ENCODE results near the gene HS3ST3A1. TPM values are rescaled to one million over a fixed set of nuclear protein-coding genes. Genes with fewer than 3 reads are reported as not detected.

The HS3ST3A1 gene
- total RNA-seq, 1 donor from 2014 or later: 10.2 TPM

DNA sequence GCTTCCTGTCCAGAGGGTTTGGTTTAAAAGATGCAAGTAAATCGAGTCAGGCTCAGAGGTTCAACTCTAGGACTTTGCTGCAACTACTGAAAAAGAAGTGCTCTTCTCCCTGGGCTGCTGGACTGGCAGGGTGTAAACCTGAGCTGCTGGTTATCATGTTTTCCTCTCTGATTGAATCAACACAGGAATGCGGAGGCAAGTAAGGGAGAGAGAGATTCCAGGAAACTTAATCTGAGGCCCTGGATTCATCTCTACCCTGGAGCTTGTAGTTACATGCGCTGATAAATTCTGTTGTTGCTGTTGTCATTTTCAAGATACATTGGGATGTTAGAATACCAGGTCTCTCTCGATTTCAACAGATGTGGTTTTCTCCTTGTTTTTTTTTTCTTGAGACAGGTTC is 8.2 kb upstream of the HS3ST3A1 start:
- H3K9me3 Mint-ChIP-seq: peaks cover 15% of the 10 kb centered on the region
- peak overlapping the region; percentile 68 for H3K27ac Mint-ChIP-seq
- TF ChIP-seq, protein P1, sequence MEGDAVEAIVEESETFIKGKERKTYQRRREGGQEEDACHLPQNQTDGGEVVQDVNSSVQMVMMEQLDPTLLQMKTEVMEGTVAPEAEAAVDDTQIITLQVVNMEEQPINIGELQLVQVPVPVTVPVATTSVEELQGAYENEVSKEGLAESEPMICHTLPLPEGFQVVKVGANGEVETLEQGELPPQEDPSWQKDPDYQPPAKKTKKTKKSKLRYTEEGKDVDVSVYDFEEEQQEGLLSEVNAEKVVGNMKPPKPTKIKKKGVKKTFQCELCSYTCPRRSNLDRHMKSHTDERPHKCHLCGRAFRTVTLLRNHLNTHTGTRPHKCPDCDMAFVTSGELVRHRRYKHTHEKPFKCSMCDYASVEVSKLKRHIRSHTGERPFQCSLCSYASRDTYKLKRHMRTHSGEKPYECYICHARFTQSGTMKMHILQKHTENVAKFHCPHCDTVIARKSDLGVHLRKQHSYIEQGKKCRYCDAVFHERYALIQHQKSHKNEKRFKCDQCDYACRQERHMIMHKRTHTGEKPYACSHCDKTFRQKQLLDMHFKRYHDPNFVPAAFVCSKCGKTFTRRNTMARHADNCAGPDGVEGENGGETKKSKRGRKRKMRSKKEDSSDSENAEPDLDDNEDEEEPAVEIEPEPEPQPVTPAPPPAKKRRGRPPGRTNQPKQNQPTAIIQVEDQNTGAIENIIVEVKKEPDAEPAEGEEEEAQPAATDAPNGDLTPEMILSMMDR (IDR thresholded peaks at IDR 0.05; ENCODE audit: unreplicated experiment): no peak
- peaks cover 7% of the 10 kb centered on the region for H3K36me3 Mint-ChIP-seq
- peaks cover 15% of the 10 kb centered on the region for H3K27me3 Mint-ChIP-seq (ENCODE audit: low read depth)
- DNase-seq (ENCODE audit: low spot score in 2 of 2, unreplicated experiment in 2 of 2): no peak
- no peak overlapping the region for H3K4me3 Mint-ChIP-seq
- H3K4me1 Mint-ChIP-seq: peaks cover 11% of the 10 kb centered on the region

DNA sequence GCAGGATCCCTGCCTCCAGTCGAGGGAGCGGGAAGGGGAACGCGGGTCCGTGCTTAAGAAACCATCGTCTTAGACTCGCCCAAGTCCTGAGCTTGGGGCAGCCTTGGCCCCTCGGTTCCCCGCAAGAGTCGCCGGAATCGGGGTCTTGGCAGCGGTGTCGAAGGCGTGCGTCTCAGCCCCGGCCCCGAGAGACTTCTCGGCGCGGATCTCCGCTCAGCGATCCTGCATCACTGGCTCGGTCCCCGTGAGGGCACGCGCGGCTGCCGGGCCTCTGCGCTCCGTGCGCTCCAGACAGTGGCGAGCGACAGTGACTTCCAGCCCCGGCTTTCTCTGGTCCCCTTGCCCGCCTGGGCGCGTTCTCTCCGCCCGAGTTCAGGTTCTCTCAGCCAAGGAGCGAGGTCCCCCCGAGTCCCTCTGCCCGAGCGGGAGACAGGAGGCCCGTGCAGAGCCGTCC is 380 bp downstream of the HS3ST3A1 start:
- DNase-seq (ENCODE audit: low spot score in 2 of 2, unreplicated experiment in 2 of 2): no peak
- H3K36me3 Mint-ChIP-seq: no peaks in the 10 kb centered on the region
- H3K27ac Mint-ChIP-seq: no peak overlapping the region
- no peaks in the 10 kb centered on the region for H3K9me3 Mint-ChIP-seq
- peaks cover 54% of the 10 kb centered on the region for H3K27me3 Mint-ChIP-seq (ENCODE audit: low read depth)
- TF ChIP-seq, protein P1 (IDR thresholded peaks at IDR 0.05; ENCODE audit: unreplicated experiment): no peak
- peaks cover 39% of the 10 kb centered on the region for H3K4me1 Mint-ChIP-seq
- peak overlapping the region; percentile 69 for H3K4me3 Mint-ChIP-seq

DNA sequence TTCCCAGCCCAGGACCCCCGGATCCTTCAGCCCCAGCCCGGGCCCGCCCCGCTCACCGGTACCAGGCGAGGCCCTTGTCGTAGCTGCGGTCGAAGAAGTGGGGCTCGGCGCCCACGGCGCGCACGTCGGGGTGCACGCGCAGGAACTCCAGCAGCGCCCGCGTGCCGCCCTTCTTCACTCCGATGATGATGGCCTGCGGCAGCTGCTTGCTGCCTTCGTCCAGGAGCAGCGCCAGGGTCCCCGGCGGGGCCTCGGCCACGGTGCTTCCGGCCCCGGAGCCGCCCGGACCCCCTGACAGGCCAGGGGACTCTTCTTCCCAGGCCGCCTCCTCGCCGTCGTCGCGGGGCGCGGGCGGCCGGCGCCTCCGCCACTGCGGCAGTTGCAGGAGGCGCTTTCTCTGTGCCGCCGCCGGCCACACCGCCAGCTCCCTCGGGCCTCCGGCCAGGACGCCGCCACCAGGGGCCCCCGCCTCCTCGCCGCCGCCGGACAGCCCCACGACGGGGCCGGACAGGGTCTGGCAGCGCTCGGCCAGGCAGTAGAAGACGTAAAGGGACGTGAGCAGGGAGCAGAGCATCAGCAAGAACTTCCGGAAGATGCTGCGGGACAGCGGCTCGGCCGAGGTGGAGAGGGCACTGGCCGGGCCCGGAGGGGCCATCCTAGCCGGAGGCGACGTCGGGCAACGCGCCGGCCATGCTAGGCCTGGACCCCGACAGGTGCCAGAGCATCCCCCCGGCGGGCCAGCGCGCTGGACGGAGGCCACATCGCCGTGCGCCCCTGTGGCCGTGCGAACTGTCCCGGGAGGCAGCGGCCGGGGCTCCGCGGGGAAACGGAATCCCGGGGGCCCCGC is 1.0 kb downstream of the HS3ST3A1 start:
- Mint-ChIP-seq H3K27ac (no peak overlapping the region), H3K36me3 (no peaks in the 10 kb centered on the region), H3K4me1 (peaks cover 43% of the 10 kb centered on the region), H3K27me3 (ENCODE audit: low read depth) (peaks cover 53% of the 10 kb centered on the region), H3K9me3 (no peaks in the 10 kb centered on the region), H3K4me3 (peak overlapping the region; percentile 69)
- peak in 1 of 2 experiments; percentile 46 for DNase-seq (ENCODE audit: low spot score in 2 of 2, unreplicated experiment in 2 of 2)
- TF ChIP-seq, protein P1 (IDR thresholded peaks at IDR 0.05; ENCODE audit: unreplicated experiment): no peak

DNA sequence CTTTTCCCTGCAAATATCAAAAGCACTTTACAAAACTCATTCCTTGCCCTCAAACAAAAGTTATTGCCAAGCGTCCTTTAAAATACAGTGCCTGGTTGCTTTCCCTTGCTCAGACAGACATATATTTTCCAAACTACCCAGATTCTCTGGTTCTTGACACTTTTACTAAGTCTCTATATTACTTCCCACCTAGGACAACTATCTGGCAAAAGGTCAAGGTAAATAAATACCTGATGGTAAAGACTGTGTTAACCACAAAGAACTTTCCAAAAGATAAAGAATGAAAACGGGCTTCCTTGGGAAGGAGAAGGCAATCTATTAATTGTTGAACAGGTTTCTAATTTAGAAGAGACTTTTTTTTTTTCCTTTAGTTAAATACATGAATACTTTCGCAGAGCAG is 1.9 kb downstream of the HS3ST3A1 start:
- Mint-ChIP-seq H3K27me3 (ENCODE audit: low read depth) (peaks cover 48% of the 10 kb centered on the region), H3K36me3 (no peaks in the 10 kb centered on the region), H3K4me3 (peak overlapping the region; percentile 66), H3K4me1 (peaks cover 50% of the 10 kb centered on the region), H3K9me3 (no peaks in the 10 kb centered on the region), H3K27ac (peak overlapping the region; percentile 40)
- no peak for DNase-seq (ENCODE audit: low spot score in 2 of 2, unreplicated experiment in 2 of 2)
- TF ChIP-seq, protein P1 (IDR thresholded peaks at IDR 0.05; ENCODE audit: unreplicated experiment): no peak

DNA sequence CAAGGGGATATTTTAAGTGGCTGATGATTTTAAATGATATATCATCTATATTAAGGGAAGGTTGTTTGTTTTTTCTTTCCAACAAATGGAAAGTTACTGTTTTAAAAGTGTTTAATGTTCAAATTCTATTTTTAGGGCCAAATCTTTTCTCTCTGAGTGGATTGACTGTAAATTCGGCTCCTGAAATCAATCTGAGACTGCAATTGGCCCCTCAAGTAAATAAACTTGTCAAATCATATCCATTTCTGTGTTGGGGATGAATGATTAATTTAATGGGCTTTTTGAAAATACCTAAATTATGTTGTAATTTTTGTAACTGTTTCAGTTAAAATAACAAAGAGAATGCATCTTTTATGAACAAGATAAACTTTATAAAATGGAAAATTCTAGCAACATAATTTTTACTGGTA is 2.6 kb downstream of the HS3ST3A1 start:
- Mint-ChIP-seq H3K27me3 (ENCODE audit: low read depth) (peaks cover 41% of the 10 kb centered on the region), H3K9me3 (no peaks in the 10 kb centered on the region), H3K4me1 (peaks cover 57% of the 10 kb centered on the region), H3K36me3 (no peaks in the 10 kb centered on the region), H3K4me3 (peak overlapping the region; percentile 66), H3K27ac (peak overlapping the region; percentile 35)
- TF ChIP-seq, protein P1 (IDR thresholded peaks at IDR 0.05; ENCODE audit: unreplicated experiment): no peak
- no peak for DNase-seq (ENCODE audit: low spot score in 2 of 2, unreplicated experiment in 2 of 2)

All from mesothelial cell of epicardium (in vitro differentiated cells).